ENCODE results near the gene MAPK8IP2.

- no peak for TF ChIP-seq USF2 (IDR thresholded peaks at IDR 0.05; ENCODE audit: borderline replicate concordance, low read depth, low read length)
- no peak for TF ChIP-seq CTCF (IDR thresholded peaks at IDR 0.05 in 2 of 3, conservative IDR thresholded peaks at IDR 0.05 in 1 of 3; ENCODE audit: control insufficient read depth in 2 of 3, extremely low read depth in 1 of 3, insufficient read depth in 1 of 3, low read depth in 3 of 3, low read length in 3 of 3)
- TF ChIP-seq SMAD1 (IDR thresholded peaks at IDR 0.05; ENCODE audit: low read depth, partially characterized antibody), result no peak
- TF ChIP-seq GABPA (IDR thresholded peaks at IDR 0.05; ENCODE audit: low read depth), result no peak
- TF ChIP-seq YY1 (IDR thresholded peaks at IDR 0.05; ENCODE audit: low read depth, low read length), result no peak
- no peak for TF ChIP-seq POLR2AphosphoS5 (IDR thresholded peaks at IDR 0.05; ENCODE audit: low read length)
- TF ChIP-seq PML (IDR thresholded peaks at IDR 0.05; ENCODE audit: low read length), result no peak
Observed at GRCh38 chr22:50653256-50653655, 52.7 kb downstream of the MAPK8IP2 start.
